OCI-LY1 (cell line): ENCODE measurements around the gene CLEC4D.

Source experiments
- H2AFZ ChIP-seq: fragments of 200-600 bp; sonication (generic), shearing (Covaris generic); 2 replicates; pipeline ENCODE4 v1.6.0; 2014; ENCODE audit warnings: antibody characterized with exemption, mild to moderate bottlenecking, low read length
- H3F3A ChIP-seq: fragments of 200-600 bp; sonication (generic), shearing (Covaris generic); 2 replicates; pipeline ENCODE4 v1.6.0; 2014; ENCODE audit warnings: mild to moderate bottlenecking, antibody characterized with exemption, low read length, moderate library complexity; ENCODE audit not compliant: insufficient read depth
- H3K27ac ChIP-seq: fragments of 200-600 bp; sonication (generic); 2 replicates; pipeline ENCODE4 v1.5.1; 2014; ENCODE audit warnings: low read length, mixed run types, mild to moderate bottlenecking, low read depth; ENCODE audit not compliant: poor library complexity, severe bottlenecking
- H3K27me3 ChIP-seq: fragments of 200-600 bp; sonication (generic); 2 replicates; pipeline ENCODE4 v1.6.0; 2014; ENCODE audit warnings: antibody characterized with exemption, mild to moderate bottlenecking, low read length, moderate library complexity; ENCODE audit not compliant: insufficient read depth
- H3K36me3 ChIP-seq: fragments of 200-600 bp; sonication (generic); 2 replicates; pipeline ENCODE4 v1.6.1; 2014; ENCODE audit warnings: mild to moderate bottlenecking, antibody characterized with exemption, low read length, moderate library complexity, mixed read lengths; ENCODE audit not compliant: insufficient read depth
- H3K4me1 ChIP-seq: fragments of 200-600 bp; sonication (generic); 2 replicates; pipeline ENCODE4 v1.5.1; 2014; ENCODE audit warnings: mild to moderate bottlenecking, low read length, moderate library complexity; ENCODE audit not compliant: insufficient read depth, severe bottlenecking
- H3K4me2 ChIP-seq: fragments of 200-600 bp; sonication (generic), shearing (Covaris generic); 2 replicates; pipeline ENCODE4 v1.6.1; 2014; ENCODE audit warnings: low read length
- H3K4me3 ChIP-seq: fragments of 200-600 bp; sonication (generic); 2 replicates; pipeline ENCODE4 v1.5.1; 2014; ENCODE audit warnings: low read length, low read depth, mild to moderate bottlenecking, mixed read lengths; ENCODE audit not compliant: poor library complexity, severe bottlenecking
- H3K79me2 ChIP-seq: fragments of 200-600 bp; shearing (Covaris generic); 2 replicates; pipeline ENCODE4 v1.6.1; 2016; ENCODE audit warnings: mixed run types, low read length, mixed read lengths; ENCODE audit not compliant: insufficient read depth
- H3K9ac ChIP-seq: fragments of 200-600 bp; sonication (generic), shearing (Covaris generic); 2 replicates; pipeline ENCODE4 v1.6.1; 2014; ENCODE audit warnings: mild to moderate bottlenecking, low read length, mixed read lengths
- H3K9me2 ChIP-seq: fragments of 200-600 bp; sonication (generic), shearing (Covaris generic); 2 replicates; pipeline ENCODE4 v1.6.1; 2014; ENCODE audit warnings: low read depth, mild to moderate bottlenecking, low read length, mixed read lengths
- H3K9me3 ChIP-seq: fragments of 200-600 bp; shearing (Covaris generic); 2 replicates; pipeline ENCODE4 v1.6.1; 2014; ENCODE audit warnings: low read length, mixed read lengths
- H4K20me1 ChIP-seq: fragments of 200-600 bp; sonication (generic), shearing (Covaris generic); 2 replicates; pipeline ENCODE4 v1.6.0; 2016; ENCODE audit warnings: mild to moderate bottlenecking, low read length; ENCODE audit not compliant: insufficient read depth
- EZH2 ChIP-seq: fragments of 200-600 bp; sonication (generic), shearing (Covaris generic); IDR thresholded peaks from 2 replicates; pipeline ENCODE4 v1.8.0; 2017; ENCODE audit warnings: borderline replicate concordance, mixed run types, mild to moderate bottlenecking, antibody characterized with exemption, low read length, moderate library complexity, mixed read lengths
- TF ChIP-seq, protein P1 (sequence below): fragments of 200-600 bp; sonication (generic), shearing (Covaris generic); IDR thresholded peaks from 2 replicates; pipeline ENCODE4 v1.5.1; 2017; ENCODE audit warnings: mild to moderate bottlenecking, antibody characterized with exemption, low read length, moderate library complexity, mixed read lengths

Gene CLEC4D

DNA sequence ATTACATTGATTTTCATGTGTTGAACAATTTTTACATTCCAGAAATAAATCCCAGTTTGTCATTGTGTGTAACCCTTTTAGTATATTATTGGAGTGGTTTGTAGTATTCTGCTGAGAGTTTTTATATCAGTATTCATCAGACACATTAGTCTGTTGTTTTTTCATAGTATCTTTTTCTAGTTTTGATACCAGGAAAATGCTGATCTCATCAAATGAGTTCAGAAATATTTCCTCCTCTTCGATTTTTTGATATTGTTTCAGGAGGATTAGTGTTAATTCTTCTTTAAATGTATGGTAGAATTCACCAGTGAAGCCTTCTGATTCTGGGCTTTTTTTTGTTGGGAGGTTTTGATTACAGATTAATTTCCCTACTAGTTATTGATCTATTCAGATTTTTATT, 42.2 kb upstream of the CLEC4D start:
- Histone ChIP-seq H3K27ac (no peak overlapping the region), H3K4me3 (no peak overlapping the region), H3K4me1 (no peaks in the 10 kb centered on the region), H4K20me1 (no peaks in the 10 kb centered on the region), H3K27me3 (no peaks in the 10 kb centered on the region; the same call in 1 of the 2 replicates), H3K9ac (no peak overlapping the region), H3K9me3 (0 out of 2 replicates have a peak, but pooled peaks cover 3% of the 10 kb centered on the region), H3K9me2 (no peaks in the 10 kb centered on the region), H2AFZ (no peak overlapping the region), H3K79me2 (no peaks in the 10 kb centered on the region), H3F3A (no peaks in the 10 kb centered on the region), H3K36me3 (no peaks in the 10 kb centered on the region), H3K4me2 (no peak overlapping the region)
- TF ChIP-seq, protein P1, sequence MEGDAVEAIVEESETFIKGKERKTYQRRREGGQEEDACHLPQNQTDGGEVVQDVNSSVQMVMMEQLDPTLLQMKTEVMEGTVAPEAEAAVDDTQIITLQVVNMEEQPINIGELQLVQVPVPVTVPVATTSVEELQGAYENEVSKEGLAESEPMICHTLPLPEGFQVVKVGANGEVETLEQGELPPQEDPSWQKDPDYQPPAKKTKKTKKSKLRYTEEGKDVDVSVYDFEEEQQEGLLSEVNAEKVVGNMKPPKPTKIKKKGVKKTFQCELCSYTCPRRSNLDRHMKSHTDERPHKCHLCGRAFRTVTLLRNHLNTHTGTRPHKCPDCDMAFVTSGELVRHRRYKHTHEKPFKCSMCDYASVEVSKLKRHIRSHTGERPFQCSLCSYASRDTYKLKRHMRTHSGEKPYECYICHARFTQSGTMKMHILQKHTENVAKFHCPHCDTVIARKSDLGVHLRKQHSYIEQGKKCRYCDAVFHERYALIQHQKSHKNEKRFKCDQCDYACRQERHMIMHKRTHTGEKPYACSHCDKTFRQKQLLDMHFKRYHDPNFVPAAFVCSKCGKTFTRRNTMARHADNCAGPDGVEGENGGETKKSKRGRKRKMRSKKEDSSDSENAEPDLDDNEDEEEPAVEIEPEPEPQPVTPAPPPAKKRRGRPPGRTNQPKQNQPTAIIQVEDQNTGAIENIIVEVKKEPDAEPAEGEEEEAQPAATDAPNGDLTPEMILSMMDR = no peak
- TF ChIP-seq EZH2 = no peak

DNA sequence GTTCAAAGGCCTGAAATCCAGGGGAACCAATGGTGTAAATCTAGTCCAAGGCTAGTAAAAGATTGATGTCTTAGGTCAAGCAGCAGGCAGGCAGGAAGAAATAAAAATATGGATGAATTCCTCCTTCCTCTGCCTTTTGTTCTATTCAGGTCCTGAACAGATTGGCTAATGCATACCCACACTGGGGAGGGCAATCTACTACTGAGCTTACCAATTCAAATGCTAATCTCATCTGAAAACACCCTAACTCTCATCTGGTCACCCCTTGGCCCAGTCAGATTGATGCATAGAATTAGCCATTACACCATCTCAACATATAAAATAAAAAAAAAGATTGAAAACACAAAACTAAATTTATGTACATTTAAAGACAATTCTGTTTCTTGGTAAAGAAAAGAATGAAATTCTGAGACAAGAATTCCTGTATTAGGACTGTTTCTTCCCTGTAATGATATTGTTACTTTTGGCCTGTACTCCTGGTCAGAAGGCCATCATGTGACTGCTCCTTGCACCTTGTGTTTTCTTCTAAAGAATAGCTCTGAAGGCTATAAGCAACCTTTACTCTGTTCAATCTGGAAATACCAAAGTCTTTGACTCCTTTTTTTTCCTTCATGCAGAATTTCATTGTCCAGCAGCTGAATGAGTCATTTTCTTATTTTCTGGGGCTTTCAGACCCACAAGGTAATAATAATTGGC, 37.6 kb upstream of the CLEC4D start:
- no peak overlapping the region for H3K9ac ChIP-seq
- no peaks in the 10 kb centered on the region for H3K27me3 ChIP-seq
- H2AFZ ChIP-seq = no peak overlapping the region
- no peaks in the 10 kb centered on the region for H3K36me3 ChIP-seq
- no peaks in the 10 kb centered on the region for H3K79me2 ChIP-seq
- H3K27ac ChIP-seq = no peak overlapping the region
- no peaks in the 10 kb centered on the region for H4K20me1 ChIP-seq
- no peaks in the 10 kb centered on the region for H3K9me3 ChIP-seq
- no peak overlapping the region for H3K4me3 ChIP-seq
- no peak overlapping the region for H3K4me2 ChIP-seq
- no peak for TF ChIP-seq EZH2
- TF ChIP-seq, protein P1 = no peak
- no peaks in the 10 kb centered on the region for H3K4me1 ChIP-seq
- no peaks in the 10 kb centered on the region for H3K9me2 ChIP-seq
- no peaks in the 10 kb centered on the region for H3F3A ChIP-seq

DNA sequence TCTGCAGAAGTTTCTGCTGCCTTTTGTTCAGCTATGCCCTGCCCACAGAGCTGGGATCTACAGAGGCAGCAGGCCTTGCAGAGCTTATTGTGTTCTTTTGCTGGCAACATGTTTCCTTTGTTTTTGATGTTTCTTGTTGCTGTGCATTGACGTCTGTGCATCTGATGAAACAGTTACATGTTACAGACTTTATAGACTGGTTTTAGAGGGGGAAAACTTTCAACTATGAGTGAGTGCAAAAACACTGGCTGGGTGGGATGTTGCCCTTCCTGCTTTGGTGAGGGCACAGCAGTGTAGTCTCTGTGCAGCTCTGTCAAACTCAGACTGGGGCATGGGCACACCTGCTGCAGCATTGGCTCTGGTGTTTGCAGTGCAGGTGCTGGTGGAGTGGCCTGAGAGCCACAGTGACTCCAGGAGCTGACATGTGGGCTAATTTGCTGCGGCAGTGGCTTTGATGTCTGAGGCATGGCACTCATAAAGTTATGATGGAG, 30.7 kb upstream of the CLEC4D start:
- H2AFZ ChIP-seq = no peak overlapping the region
- H3K4me3 ChIP-seq = no peak overlapping the region
- H3K27me3 ChIP-seq = no peaks in the 10 kb centered on the region
- no peaks in the 10 kb centered on the region for H3K9me2 ChIP-seq
- TF ChIP-seq EZH2 = no peak
- TF ChIP-seq, protein P1 = no peak
- no peaks in the 10 kb centered on the region for H3F3A ChIP-seq
- H3K9me3 ChIP-seq = no peaks in the 10 kb centered on the region
- no peak overlapping the region for H3K4me2 ChIP-seq
- no peak overlapping the region for H3K9ac ChIP-seq
- no peaks in the 10 kb centered on the region for H3K79me2 ChIP-seq
- no peak overlapping the region for H3K27ac ChIP-seq
- H3K36me3 ChIP-seq = no peaks in the 10 kb centered on the region; the same call in 1 of the 2 replicates
- H3K4me1 ChIP-seq = no peaks in the 10 kb centered on the region
- no peaks in the 10 kb centered on the region for H4K20me1 ChIP-seq
